ENCODE data around the gene AKIP1.
A peak's percentile ranks its signal among the peaks of the same experiment; 100 is the strongest.

Gene AKIP1

DNA sequence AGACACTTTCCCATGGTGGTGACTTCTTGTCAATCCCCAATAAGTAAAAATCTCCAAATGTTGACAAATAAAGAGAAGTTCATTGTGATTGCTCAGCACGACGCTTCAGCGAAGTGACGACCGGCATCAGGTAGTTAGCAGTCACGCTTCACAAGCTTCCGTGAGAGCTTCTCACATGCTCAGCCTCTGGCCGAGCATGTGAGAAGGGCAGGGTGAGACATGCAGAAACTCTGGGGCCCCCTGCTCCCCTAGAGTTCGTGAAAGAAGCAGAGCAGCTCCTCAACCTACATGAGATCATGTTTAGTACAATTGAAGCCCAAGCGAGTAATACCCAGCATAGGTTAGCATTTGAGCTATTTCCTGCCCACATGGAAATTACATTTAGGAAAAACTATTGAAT, 26.2 kb downstream of the AKIP1 start:
- Histone ChIP-seq H3K27me3 (ENCODE audit: low read depth, low read length) (no peaks in the 10 kb centered on the region), H3K4me3 (ENCODE audit: low read depth in 1 of 2, low read length in 2 of 2) (no peak overlapping the region), H3K27ac (ENCODE audit: low read length) (no peak overlapping the region), H3K36me3 (ENCODE audit: control insufficient read depth in 1 of 2, insufficient read depth in 2 of 2, low read length in 2 of 2) (no peaks in the 10 kb centered on the region), H3K9me3 (ENCODE audit: control insufficient read depth in 1 of 2, low read length in 2 of 2) (no peaks in the 10 kb centered on the region), H3K4me1 (ENCODE audit: control insufficient read depth in 1 of 2, insufficient read depth in 2 of 2, low read length in 2 of 2) (no peaks in the 10 kb centered on the region)

DNA sequence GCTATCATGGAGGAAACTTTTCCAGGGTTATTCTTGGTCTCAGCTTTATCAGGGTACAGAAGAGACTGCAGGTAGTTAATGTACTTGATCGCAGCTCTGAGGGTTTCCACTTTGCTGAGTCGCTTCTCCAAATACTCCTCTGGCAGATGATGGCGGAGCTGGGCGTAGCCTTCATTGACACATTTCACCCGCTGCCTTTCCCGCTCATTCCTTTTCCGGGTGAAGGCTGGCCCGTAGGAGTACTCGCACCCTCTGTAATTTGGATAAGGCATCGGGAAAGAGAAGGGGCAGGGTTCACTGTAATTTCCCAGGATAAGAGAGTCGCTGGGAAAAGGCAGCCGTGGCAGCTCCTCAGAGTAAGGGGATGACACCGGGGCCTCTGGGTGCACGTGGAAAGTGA, 26.7 kb downstream of the AKIP1 start:
- Histone ChIP-seq H3K27me3 (ENCODE audit: low read depth, low read length) (no peaks in the 10 kb centered on the region), H3K4me1 (ENCODE audit: control insufficient read depth in 1 of 2, insufficient read depth in 2 of 2, low read length in 2 of 2) (no peaks in the 10 kb centered on the region), H3K9me3 (ENCODE audit: control insufficient read depth in 1 of 2, low read length in 2 of 2) (no peaks in the 10 kb centered on the region), H3K27ac (ENCODE audit: low read length) (no peak overlapping the region), H3K36me3 (ENCODE audit: control insufficient read depth in 1 of 2, insufficient read depth in 2 of 2, low read length in 2 of 2) (no peaks in the 10 kb centered on the region), H3K4me3 (ENCODE audit: low read depth in 1 of 2, low read length in 2 of 2) (no peak overlapping the region)

DNA sequence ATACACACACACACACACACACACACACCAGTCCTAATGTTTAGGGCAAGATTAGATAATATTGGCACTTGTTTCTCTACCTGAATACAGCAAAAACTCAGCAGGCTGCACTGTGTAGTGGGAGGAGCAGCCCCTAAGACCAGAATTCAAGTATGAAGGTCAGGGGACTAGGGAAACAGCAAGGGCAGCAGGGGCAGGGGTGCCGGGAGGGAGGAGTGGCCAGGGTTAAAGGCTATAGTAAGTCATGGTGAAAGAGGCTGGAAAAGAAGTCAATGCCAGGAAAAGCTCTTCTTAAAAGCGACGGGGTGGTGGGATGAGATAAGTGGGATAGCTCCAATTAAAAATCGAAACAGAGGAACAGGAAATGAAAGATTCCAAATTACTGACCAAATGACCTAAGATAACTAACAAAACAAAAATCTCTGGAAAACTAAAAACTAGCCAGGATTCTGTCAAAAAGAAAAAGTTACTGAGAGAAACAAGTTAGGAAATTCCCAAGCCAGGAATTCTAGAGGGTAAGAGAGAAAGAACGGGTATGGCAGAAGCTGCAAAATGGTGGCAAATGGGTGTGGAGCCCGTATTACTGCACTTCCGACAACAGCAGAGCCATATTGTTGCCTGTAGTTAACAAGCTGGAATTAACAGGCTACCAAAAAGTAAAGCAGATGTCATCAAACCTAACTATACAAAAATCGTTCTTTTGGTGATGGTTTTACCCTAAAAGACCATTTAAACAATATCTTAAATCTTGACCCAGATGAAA, 30.5 kb downstream of the AKIP1 start:
- H3K27ac ChIP-seq (ENCODE audit: low read length), result no peak overlapping the region

DNA sequence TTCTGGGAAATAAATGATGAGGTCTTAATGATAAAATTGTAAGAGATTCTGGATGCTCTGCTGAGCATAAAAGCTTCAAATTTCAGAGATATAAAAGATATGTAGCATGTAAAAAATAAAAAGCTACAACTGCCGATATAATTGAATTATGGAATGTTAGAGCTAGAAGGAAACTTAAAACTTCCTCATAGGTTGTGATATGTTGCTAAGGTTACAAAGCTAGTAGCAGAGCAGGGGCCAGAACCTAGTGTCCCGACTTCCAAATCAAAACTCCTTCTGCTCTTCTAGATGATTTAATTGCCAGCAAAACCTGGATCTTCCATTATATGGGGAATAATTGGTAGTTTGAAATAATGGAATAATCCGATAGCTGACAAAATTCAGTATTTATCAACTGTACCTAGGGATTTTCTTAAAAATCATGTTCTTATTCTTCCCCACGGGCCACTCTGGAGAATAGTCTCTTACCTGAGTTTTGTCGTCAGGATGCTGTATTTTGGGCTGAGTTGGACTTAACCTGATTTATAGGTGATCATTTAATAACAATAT, 31.6 kb downstream of the AKIP1 start, which contains the start of gene ASCL3:
ASCL3 (minus strand) TSS at position 499 of the 549 bp plus-strand sequence. CDS start 4,855 bp downstream, outside the sequence.
- H3K27ac ChIP-seq (ENCODE audit: low read length), result no peak within 1 kb of the TSS
- H3K36me3 ChIP-seq (ENCODE audit: control insufficient read depth in 1 of 2, insufficient read depth in 2 of 2, low read length in 2 of 2), result peaks cover 5 to 7% of the 10 kb centered on the region in 2 donors
- no peaks in the 10 kb centered on the region for H3K27me3 ChIP-seq (ENCODE audit: low read depth, low read length)
- no peak within 1 kb of the TSS for H3K4me3 ChIP-seq (ENCODE audit: low read depth in 1 of 2, low read length in 2 of 2)
- H3K9me3 ChIP-seq (ENCODE audit: control insufficient read depth in 1 of 2, low read length in 2 of 2), result no peaks in the 10 kb centered on the region
- H3K4me1 ChIP-seq (ENCODE audit: control insufficient read depth in 1 of 2, insufficient read depth in 2 of 2, low read length in 2 of 2), result no peaks in the 10 kb centered on the region

More for the DNA sequence above, 30.5 kb downstream of the AKIP1 start:
- Histone ChIP-seq H3K9me3 (ENCODE audit: control insufficient read depth in 1 of 2, low read length in 2 of 2) (no peaks in the 10 kb centered on the region), H3K27me3 (ENCODE audit: low read depth, low read length) (no peaks in the 10 kb centered on the region), H3K36me3 (ENCODE audit: control insufficient read depth in 1 of 2, insufficient read depth in 2 of 2, low read length in 2 of 2) (no peaks in the 10 kb centered on the region), H3K4me1 (ENCODE audit: control insufficient read depth in 1 of 2, insufficient read depth in 2 of 2, low read length in 2 of 2) (no peaks in the 10 kb centered on the region), H3K4me3 (ENCODE audit: low read depth in 1 of 2, low read length in 2 of 2) (no peak overlapping the region)

DNA sequence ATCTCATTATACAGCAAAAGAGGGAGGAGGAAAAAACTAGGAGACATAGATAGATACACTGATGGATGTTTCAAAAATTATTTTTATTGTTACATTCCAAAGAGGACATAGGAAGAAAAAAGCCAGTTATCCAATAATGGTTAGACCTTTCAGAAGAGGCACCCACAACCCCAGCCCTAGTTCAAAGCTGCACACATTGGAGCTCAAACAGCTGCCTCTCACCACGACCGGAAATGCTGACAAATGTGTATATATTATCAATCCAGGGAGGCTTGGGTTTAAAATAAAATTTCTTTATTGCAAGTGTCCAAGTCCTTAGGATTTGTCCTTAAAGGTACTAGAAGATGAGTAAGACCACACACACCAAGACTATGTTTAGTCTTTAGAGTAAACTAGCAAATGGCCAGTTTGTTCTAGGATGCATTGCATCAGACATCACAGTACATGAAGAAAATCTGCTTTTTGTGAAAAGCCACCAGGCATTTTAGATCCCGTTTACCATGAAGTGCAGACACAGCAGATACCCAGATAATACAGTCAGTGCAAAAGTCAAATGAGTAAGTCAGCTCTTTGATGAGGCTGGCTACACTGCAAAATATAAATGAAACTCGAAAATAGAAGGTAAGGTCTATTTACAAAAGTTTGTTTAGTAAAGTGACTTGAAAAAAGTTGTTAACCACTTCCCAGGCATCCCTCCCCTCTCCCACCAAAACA, 36.4 kb downstream of the AKIP1 start:
- H3K27ac ChIP-seq (ENCODE audit: low read length), result no peak overlapping the region
- H3K36me3 ChIP-seq (ENCODE audit: control insufficient read depth in 1 of 2, insufficient read depth in 2 of 2, low read length in 2 of 2), result peaks cover 22 to 31% of the 10 kb centered on the region in 2 donors
- H3K4me3 ChIP-seq (ENCODE audit: low read depth in 1 of 2, low read length in 2 of 2), result no peak overlapping the region
- no peaks in the 10 kb centered on the region for H3K4me1 ChIP-seq (ENCODE audit: control insufficient read depth in 1 of 2, insufficient read depth in 2 of 2, low read length in 2 of 2)
- no peaks in the 10 kb centered on the region for H3K9me3 ChIP-seq (ENCODE audit: control insufficient read depth in 1 of 2, low read length in 2 of 2)
- H3K27me3 ChIP-seq (ENCODE audit: low read depth, low read length), result no peaks in the 10 kb centered on the region

DNA sequence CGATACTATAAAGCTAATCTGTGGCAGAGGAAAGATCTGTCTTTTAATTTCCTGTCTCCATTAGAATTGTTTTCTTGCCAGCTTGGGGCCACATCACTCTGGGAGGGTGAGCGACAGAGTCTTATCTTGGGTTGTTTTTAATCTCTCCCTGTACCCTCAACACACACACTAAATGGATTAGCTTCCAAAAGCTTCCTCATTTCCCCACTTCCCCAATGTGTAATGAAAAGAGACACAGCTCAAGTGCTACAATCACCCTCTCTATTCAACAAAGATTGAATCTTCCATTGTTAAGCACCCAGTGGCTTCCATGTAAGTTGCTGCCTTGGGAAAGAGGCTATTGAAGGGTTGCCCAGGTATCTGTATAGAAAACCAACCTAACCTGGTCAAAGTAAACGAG, 37.9 kb downstream of the AKIP1 start:
- Histone ChIP-seq H3K36me3 (ENCODE audit: control insufficient read depth in 1 of 2, insufficient read depth in 2 of 2, low read length in 2 of 2) (peaks cover 30 to 44% of the 10 kb centered on the region in 2 donors), H3K9me3 (ENCODE audit: control insufficient read depth in 1 of 2, low read length in 2 of 2) (no peaks in the 10 kb centered on the region), H3K4me3 (ENCODE audit: low read depth in 1 of 2, low read length in 2 of 2) (no peak overlapping the region), H3K27me3 (ENCODE audit: low read depth, low read length) (no peaks in the 10 kb centered on the region), H3K4me1 (ENCODE audit: control insufficient read depth in 1 of 2, insufficient read depth in 2 of 2, low read length in 2 of 2) (no peaks in the 10 kb centered on the region), H3K27ac (ENCODE audit: low read length) (no peak overlapping the region)

DNA sequence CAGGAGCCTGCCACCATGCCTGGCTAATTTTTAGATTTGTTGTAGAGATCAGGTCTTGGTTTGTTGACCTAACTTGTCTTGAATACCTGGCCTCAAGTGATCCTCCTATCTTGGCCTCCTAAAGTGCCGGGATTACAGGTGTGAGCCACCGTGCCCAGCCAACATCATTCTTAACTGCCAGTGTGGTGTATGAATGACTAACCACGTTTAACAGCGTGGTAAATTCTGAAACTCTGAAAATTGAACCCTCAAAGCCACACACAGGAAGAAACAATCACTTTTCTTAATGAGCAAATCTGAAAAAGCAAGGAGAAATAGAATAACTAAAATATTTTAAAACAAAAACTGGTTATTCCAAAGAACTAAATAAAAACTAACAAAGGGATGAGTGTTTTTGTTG, 45.9 kb downstream of the AKIP1 start:
- H3K27me3 ChIP-seq (ENCODE audit: low read depth, low read length), result no peaks in the 10 kb centered on the region
- peaks cover 7 to 12% of the 10 kb centered on the region in 2 donors for H3K4me1 ChIP-seq (ENCODE audit: control insufficient read depth in 1 of 2, insufficient read depth in 2 of 2, low read length in 2 of 2)
- H3K27ac ChIP-seq (ENCODE audit: low read length), result no peak overlapping the region
- no peaks in the 10 kb centered on the region for H3K9me3 ChIP-seq (ENCODE audit: control insufficient read depth in 1 of 2, low read length in 2 of 2)
- peaks cover 14 to 38% of the 10 kb centered on the region in 2 donors for H3K36me3 ChIP-seq (ENCODE audit: control insufficient read depth in 1 of 2, insufficient read depth in 2 of 2, low read length in 2 of 2)
- H3K4me3 ChIP-seq (ENCODE audit: low read depth in 1 of 2, low read length in 2 of 2), result no peak overlapping the region

DNA sequence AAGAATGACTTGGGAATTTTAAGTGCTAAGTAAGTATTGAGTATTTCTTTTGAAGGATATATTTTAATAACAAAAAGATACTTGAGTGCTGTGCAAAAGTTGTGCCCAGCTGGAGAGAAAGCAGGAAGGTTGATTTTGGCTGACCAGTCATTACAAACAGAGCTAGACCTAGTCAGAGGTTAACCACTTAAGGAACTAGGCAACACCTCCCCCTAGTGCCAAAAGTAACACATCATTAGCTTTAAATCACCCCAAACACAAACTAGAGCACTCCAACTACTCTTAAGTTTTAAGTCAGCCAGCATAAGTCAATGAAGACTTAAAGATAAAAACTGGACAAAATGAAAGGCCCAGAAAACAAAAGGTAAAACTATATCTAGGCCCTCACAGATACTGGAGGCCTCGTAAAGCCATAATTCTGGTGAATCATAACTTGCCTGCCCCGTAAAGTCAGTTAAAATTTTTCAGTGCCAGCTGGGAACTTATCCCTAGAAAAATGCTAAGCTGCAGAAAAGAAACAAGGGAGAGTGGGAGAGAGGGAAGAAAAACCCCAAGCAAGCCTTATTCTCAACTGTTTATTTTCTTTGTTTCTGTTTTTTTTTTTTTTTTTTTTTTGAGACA, 48.7 kb downstream of the AKIP1 start:
- peaks cover 7 to 27% of the 10 kb centered on the region in 2 donors for H3K4me1 ChIP-seq (ENCODE audit: control insufficient read depth in 1 of 2, insufficient read depth in 2 of 2, low read length in 2 of 2)
- H3K27me3 ChIP-seq (ENCODE audit: low read depth, low read length), result no peaks in the 10 kb centered on the region
- no peak overlapping the region for H3K4me3 ChIP-seq (ENCODE audit: low read depth in 1 of 2, low read length in 2 of 2)
- H3K27ac ChIP-seq (ENCODE audit: low read length), result peak overlapping the region; percentile 6
- no peaks in the 10 kb centered on the region for H3K9me3 ChIP-seq (ENCODE audit: control insufficient read depth in 1 of 2, low read length in 2 of 2)
- peaks cover 6 to 14% of the 10 kb centered on the region in 2 donors for H3K36me3 ChIP-seq (ENCODE audit: control insufficient read depth in 1 of 2, insufficient read depth in 2 of 2, low read length in 2 of 2)

DNA sequence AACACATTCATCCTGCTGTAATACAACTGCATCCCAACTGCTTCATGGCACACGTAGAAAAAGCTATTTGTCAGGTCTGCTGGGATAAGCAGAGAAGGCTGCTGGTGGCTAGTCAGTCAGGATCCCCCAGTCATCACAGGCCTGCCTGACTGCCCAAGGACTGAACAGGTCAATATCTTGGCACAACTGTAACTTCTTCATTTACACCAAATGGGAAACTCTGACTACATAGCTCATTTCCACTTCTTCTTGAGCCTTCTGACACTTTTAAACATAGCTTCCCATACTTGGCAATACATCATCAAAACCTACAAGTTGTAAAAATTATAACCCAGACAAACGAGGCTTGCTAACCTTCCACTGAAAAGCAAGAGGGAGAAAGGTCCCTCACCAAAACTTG, 50.4 kb downstream of the AKIP1 start:
- Histone ChIP-seq H3K27ac (ENCODE audit: low read length) (peak overlapping the region; percentile 8), H3K4me1 (ENCODE audit: control insufficient read depth in 1 of 2, insufficient read depth in 2 of 2, low read length in 2 of 2) (peaks cover 7 to 27% of the 10 kb centered on the region in 2 donors)

DNA sequence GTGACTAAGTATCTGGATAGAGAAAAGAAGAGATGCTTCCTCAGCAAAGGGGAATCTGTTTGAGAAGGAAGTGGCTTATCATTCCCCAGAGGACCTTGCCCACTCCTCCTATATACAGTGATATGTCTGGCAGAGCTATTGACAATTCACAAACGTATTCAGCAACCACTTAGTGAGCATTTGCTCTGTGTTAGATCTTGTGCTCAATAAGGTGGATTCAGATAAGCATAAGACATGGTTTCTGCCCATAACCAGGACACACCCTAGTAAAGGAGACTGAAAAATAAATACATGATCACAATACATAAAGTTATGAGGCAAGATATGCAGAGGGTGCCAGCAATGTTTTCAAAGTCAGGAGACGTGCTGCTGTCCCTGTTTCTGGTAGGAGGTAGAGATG, 51.9 kb downstream of the AKIP1 start:
- no peaks in the 10 kb centered on the region for H3K27me3 ChIP-seq (ENCODE audit: low read depth, low read length)
- peak overlapping the region; percentile 85 to 87 for H3K4me3 ChIP-seq (ENCODE audit: low read depth in 1 of 2, low read length in 2 of 2)
- H3K36me3 ChIP-seq (ENCODE audit: control insufficient read depth in 1 of 2, insufficient read depth in 2 of 2, low read length in 2 of 2), result no peaks in the 10 kb centered on the region
- H3K27ac ChIP-seq (ENCODE audit: low read length), result peak overlapping the region; percentile 49
- no peaks in the 10 kb centered on the region for H3K9me3 ChIP-seq (ENCODE audit: control insufficient read depth in 1 of 2, low read length in 2 of 2)
- peaks cover 7 to 27% of the 10 kb centered on the region in 2 donors for H3K4me1 ChIP-seq (ENCODE audit: control insufficient read depth in 1 of 2, insufficient read depth in 2 of 2, low read length in 2 of 2)

More for the DNA sequence above, 50.4 kb downstream of the AKIP1 start:
- Histone ChIP-seq H3K9me3 (ENCODE audit: control insufficient read depth in 1 of 2, low read length in 2 of 2) (no peaks in the 10 kb centered on the region), H3K27me3 (ENCODE audit: low read depth, low read length) (no peaks in the 10 kb centered on the region), H3K4me3 (ENCODE audit: low read depth in 1 of 2, low read length in 2 of 2) (no peak overlapping the region), H3K36me3 (ENCODE audit: control insufficient read depth in 1 of 2, insufficient read depth in 2 of 2, low read length in 2 of 2) (peaks cover 0 to 5% of the 10 kb centered on the region in 2 donors)

All from muscle layer of duodenum (tissue), 2 donors.